HepG2 (cell line): Measurements from ENCODE around the gene XPO1. TPM values are rescaled to one million over a fixed set of nuclear protein-coding genes. Genes with fewer than 3 reads are reported as not detected.
A peak's percentile ranks its signal among the peaks of the same experiment; 100 is the strongest.

Experiments
- DMAP1 ChIP-seq: IDR thresholded peaks from 2 replicates; pipeline ENCODE4 v1.6.1; 2016
- FOXA1 ChIP-seq, 2 experiments: fragments of 450-650 bp in 1 of 2; sonication (generic) in 1 of 2; formaldehyde crosslinking in 1 of 2; IDR thresholded peaks; 2 replicates each; pipeline versions ENCODE4 v1.4.0 to v1.6.1; 2016 to 2020; ENCODE audit warnings: missing genetic modification reagents in 1 of 2
- FOXP1 ChIP-seq, 2 experiments: fragments of 450-650 bp in 1 of 2; IDR thresholded peaks; 2 replicates each; pipeline ENCODE4 v1.6.1; 2017 to 2018; ENCODE audit warnings: antibody characterized with exemption in 1 of 2
- GMEB2 ChIP-seq: IDR thresholded peaks from 2 replicates; pipeline ENCODE4 v1.6.1; 2016; ENCODE audit warnings: missing biosample characterization, missing genetic modification reagents, low read depth
- HNRNPLL ChIP-seq: fragments of 200-400 bp; formaldehyde crosslinking; IDR thresholded peaks from 2 replicates; pipeline ENCODE4 v1.6.1; 2017; ENCODE audit warnings: mild to moderate bottlenecking, low read depth, low read length; ENCODE audit not compliant: poor library complexity, severe bottlenecking
- MAFF ChIP-seq: IDR thresholded peaks from 2 replicates; pipeline ENCODE4 v1.6.1; 2011; ENCODE audit warnings: low read depth, low read length, improper control_type of control experiment
- MIER3 ChIP-seq: IDR thresholded peaks from 2 replicates; pipeline ENCODE4 v1.6.1; 2016; ENCODE audit warnings: missing compliant biosample characterization, borderline replicate concordance
- MNT ChIP-seq: fragments of 450-650 bp; IDR thresholded peaks from 2 replicates; pipeline ENCODE4 v1.6.1; 2016
- NR2F6 ChIP-seq, 2 experiments: IDR thresholded peaks; 2 replicates each; pipeline ENCODE4 v1.6.1; 2016; ENCODE audit warnings: antibody characterized with exemption in 1 of 2, mild to moderate bottlenecking in 1 of 2
- POLR2G ChIP-seq: fragments of 200-400 bp; formaldehyde crosslinking; IDR thresholded peaks from 2 replicates; pipeline ENCODE4 v1.6.1; 2018; ENCODE audit warnings: mild to moderate bottlenecking, low read depth, low read length, moderate library complexity
- RFX5 ChIP-seq: IDR thresholded peaks from 2 replicates; pipeline ENCODE4 v1.6.1; 2011; ENCODE audit warnings: low read depth, low read length, improper control_type of control experiment
- ZNF331 ChIP-seq: sonication (generic); formaldehyde crosslinking; IDR thresholded peaks from 2 replicates; pipeline ENCODE4 v1.4.0; 2020; ENCODE audit warnings: missing genetic modification reagents
- ZNF775 ChIP-seq: sonication (generic); formaldehyde crosslinking; IDR thresholded peaks from 2 replicates; pipeline ENCODE4 v1.4.0; 2020; ENCODE audit warnings: missing genetic modification reagents, mild to moderate bottlenecking, moderate library complexity, borderline replicate concordance
- ZNF883 ChIP-seq: sonication (generic); formaldehyde crosslinking; IDR thresholded peaks from 2 replicates; pipeline ENCODE4 v1.5.1; 2020; ENCODE audit warnings: mild to moderate bottlenecking, missing genetic modification reagents; ENCODE audit errors: not compliant biosample characterization
- polyA plus RNA-seq, 8 experiments: library from polyadenylated mRNA; depleted of rRNA in 3 of 8; stranded (reverse) in 7 of 8; unstranded in 1 of 8; fragments of >200 nt; fragmentation: Illumina TruSeq in 4 of 8; extraction: Trizol in 4 of 8; gene quantifications; 2 replicates each; pipeline versions ENCODE4 v1.2.1 to v1.2.3, GENCODE V29; 2011 to 2016; ENCODE audit warnings: low read depth in 4 of 8, missing spikeins in 1 of 8, mixed read lengths in 1 of 8; ENCODE audit not compliant: insufficient read depth in 1 of 8
- total RNA-seq, 5 experiments: library from RNA; depleted of rRNA; stranded (reverse); fragments of >200 nt; fragmentation: Illumina TruSeq; extraction: Trizol; gene quantifications; 2 replicates each; pipeline ENCODE4 v1.2.3, GENCODE V29; 2016; ENCODE audit warnings: low read depth in 1 of 5
- TF ChIP-seq, protein P1 (sequence below): sonication (generic); formaldehyde crosslinking; IDR thresholded peaks from 2 replicates; pipeline ENCODE4 v1.5.0; 2020; ENCODE audit warnings: mild to moderate bottlenecking, missing genetic modification reagents, borderline replicate concordance
- TF ChIP-seq, protein P2 (sequence below): sonication (generic); formaldehyde crosslinking; IDR thresholded peaks from 2 replicates; pipeline ENCODE4 v1.9.0; 2021; ENCODE audit warnings: missing genetic modification reagents, mild to moderate bottlenecking, borderline replicate concordance

The XPO1 gene
- total and polyA plus RNA-seq, 2 of the 13 experiments (the other 11 are each of a cell fraction or from before 2014, with no cell fraction given) = 67.4 to 212 TPM

GRCh38 chr2:61471905-61472805, 66.0 kb downstream of the XPO1 start (continued):
- TF ChIP-seq POLR2G = 0 out of 2 replicates have a peak, but pooled peaks have one; percentile 3
- no peak for TF ChIP-seq DMAP1 (CRISPR knock-in tag)
- TF ChIP-seq RFX5 = no peak
- TF ChIP-seq ZNF883 (CRISPR knock-in tag) = no peak
- no peak for TF ChIP-seq ZNF775
- no peak for TF ChIP-seq GMEB2 (CRISPR knock-in tag)
- TF ChIP-seq, protein P1, sequence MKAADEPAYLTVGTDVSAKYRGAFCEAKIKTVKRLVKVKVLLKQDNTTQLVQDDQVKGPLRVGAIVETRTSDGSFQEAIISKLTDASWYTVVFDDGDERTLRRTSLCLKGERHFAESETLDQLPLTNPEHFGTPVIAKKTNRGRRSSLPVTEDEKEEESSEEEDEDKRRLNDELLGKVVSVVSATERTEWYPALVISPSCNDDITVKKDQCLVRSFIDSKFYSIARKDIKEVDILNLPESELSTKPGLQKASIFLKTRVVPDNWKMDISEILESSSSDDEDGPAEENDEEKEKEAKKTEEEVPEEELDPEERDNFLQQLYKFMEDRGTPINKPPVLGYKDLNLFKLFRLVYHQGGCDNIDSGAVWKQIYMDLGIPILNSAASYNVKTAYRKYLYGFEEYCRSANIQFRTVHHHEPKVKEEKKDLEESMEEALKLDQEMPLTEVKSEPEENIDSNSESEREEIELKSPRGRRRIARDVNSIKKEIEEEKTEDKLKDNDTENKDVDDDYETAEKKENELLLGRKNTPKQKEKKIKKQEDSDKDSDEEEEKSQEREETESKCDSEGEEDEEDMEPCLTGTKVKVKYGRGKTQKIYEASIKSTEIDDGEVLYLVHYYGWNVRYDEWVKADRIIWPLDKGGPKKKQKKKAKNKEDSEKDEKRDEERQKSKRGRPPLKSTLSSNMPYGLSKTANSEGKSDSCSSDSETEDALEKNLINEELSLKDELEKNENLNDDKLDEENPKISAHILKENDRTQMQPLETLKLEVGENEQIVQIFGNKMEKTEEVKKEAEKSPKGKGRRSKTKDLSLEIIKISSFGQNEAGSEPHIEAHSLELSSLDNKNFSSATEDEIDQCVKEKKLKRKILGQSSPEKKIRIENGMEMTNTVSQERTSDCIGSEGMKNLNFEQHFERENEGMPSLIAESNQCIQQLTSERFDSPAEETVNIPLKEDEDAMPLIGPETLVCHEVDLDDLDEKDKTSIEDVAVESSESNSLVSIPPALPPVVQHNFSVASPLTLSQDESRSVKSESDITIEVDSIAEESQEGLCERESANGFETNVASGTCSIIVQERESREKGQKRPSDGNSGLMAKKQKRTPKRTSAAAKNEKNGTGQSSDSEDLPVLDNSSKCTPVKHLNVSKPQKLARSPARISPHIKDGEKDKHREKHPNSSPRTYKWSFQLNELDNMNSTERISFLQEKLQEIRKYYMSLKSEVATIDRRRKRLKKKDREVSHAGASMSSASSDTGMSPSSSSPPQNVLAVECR (CRISPR knock-in tag) = peak; percentile 57; the same call in 1 of the 2 replicates
- TF ChIP-seq MAFF = 0 out of 2 replicates have a peak, but pooled peaks have one; percentile 4
- 0 out of 2 replicates have a peak, but pooled peaks have one; percentile 38 for TF ChIP-seq ZNF331 (CRISPR knock-in tag)
- no peak for TF ChIP-seq MIER3
- no peak for TF ChIP-seq FOXA1 (IDR thresholded peaks at IDR 0.05)
- peak; percentile 83 for TF ChIP-seq FOXA1 (CRISPR knock-in tag; IDR thresholded peaks at IDR 0.05)
- TF ChIP-seq, protein P2, sequence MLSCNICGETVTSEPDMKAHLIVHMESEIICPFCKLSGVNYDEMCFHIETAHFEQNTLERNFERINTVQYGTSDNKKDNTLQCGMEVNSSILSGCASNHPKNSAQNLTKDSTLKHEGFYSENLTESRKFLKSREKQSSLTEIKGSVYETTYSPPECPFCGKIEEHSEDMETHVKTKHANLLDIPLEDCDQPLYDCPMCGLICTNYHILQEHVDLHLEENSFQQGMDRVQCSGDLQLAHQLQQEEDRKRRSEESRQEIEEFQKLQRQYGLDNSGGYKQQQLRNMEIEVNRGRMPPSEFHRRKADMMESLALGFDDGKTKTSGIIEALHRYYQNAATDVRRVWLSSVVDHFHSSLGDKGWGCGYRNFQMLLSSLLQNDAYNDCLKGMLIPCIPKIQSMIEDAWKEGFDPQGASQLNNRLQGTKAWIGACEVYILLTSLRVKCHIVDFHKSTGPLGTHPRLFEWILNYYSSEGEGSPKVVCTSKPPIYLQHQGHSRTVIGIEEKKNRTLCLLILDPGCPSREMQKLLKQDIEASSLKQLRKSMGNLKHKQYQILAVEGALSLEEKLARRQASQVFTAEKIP = no peak
- no peak for TF ChIP-seq FOXP1 (IDR thresholded peaks at IDR 0.05)
- TF ChIP-seq FOXP1 (CRISPR knock-in tag; IDR thresholded peaks at IDR 0.05) = 0 out of 2 replicates have a peak, but pooled peaks have one; percentile 37
- no peak for TF ChIP-seq NR2F6 (IDR thresholded peaks at IDR 0.05)
- no peak for TF ChIP-seq NR2F6 (CRISPR knock-in tag; IDR thresholded peaks at IDR 0.05)
- TF ChIP-seq MNT = peak; percentile 90
- no peak for TF ChIP-seq HNRNPLL
